ENCODE measurements around the gene GALNT10. TPM values are rescaled to one million over a fixed set of nuclear protein-coding genes. Genes with fewer than 3 reads are reported as not detected.
A peak's percentile ranks its signal among the peaks of the same experiment; 100 is the strongest.
"Not testable (repeated sequence)": the region's sequence is repeated elsewhere in the genome, so short reads cannot be mapped to it uniquely, and the experiment has no call there.

Gene GALNT10, protein sequence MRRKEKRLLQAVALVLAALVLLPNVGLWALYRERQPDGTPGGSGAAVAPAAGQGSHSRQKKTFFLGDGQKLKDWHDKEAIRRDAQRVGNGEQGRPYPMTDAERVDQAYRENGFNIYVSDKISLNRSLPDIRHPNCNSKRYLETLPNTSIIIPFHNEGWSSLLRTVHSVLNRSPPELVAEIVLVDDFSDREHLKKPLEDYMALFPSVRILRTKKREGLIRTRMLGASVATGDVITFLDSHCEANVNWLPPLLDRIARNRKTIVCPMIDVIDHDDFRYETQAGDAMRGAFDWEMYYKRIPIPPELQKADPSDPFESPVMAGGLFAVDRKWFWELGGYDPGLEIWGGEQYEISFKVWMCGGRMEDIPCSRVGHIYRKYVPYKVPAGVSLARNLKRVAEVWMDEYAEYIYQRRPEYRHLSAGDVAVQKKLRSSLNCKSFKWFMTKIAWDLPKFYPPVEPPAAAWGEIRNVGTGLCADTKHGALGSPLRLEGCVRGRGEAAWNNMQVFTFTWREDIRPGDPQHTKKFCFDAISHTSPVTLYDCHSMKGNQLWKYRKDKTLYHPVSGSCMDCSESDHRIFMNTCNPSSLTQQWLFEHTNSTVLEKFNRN
- total RNA-seq: 10 to 100 TPM; 25.2 to 30.6 TPM
- long read RNA-seq, donor 1, full-length matches to known transcripts: 1 of 12 reads
- long read RNA-seq, donor 1, partial matches to known transcripts: 1 of 12 reads
- long read RNA-seq, donor 1, other reads (novel, unspliced or antisense): 10 of 12 reads
- long read RNA-seq, donor 2, partial matches to known transcripts: 0 of 13 reads
- long read RNA-seq, donor 2, other reads (novel, unspliced or antisense): 13 of 13 reads

DNA sequence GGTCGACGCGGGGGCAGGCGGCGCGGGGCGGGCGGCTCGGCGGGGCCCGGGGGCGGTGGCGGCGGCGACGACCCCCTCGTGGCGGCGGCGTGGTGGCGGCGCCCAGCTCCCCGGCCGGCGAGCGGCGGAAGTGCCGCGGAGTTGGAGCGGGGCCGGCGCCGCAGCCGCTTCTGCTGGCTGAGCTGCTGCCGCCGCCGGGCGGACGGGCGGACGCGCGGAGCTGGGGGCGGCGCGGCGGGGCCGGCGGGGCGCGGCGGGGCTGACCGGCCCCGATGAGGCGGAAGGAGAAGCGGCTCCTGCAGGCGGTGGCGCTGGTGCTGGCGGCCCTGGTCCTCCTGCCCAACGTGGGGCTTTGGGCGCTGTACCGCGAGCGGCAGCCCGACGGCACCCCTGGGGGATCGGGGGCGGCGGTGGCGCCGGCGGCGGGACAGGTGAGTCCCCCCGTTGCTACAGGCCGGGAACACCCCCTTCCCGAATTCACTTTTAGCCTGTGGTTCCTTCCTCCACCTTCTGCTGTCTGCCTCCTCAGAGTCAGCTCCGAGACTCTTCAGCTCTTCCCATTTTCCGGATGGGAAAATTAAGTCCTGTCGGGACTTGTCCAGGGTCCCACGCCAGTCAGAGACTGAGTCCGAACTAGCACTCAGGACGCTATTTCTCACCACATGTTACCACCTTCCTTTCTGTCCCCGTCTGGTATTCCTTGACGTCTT lies at the start of gene GALNT10:
TSS of gene GALNT10 (plus strand) at position 139 of the 710 bp plus-strand sequence. CDS start at position 273, 134 bp downstream.
- DNase-seq (ENCODE audit: low spot score): peak; percentile 91

GRCh38 chr5:154141745-154142221 lies 48.8 kb upstream of the GALNT10 start:
- DNase-seq (ENCODE audit: low spot score): no peak
- intact Hi-C loops (cut with DNase I): loop anchor here in 1 of 2 donors (5.0 kb wide), 1 partner anchor 811 kb away; no protein-coding TSS in a partner anchor

More for the DNA sequence above, at the start of gene GALNT10:
- intact Hi-C loops (cut with DNase I): loop anchor here in 1 of 2 donors (10.0 kb wide), 1 partner anchor 214 kb away; no protein-coding TSS in a partner anchor

DNA sequence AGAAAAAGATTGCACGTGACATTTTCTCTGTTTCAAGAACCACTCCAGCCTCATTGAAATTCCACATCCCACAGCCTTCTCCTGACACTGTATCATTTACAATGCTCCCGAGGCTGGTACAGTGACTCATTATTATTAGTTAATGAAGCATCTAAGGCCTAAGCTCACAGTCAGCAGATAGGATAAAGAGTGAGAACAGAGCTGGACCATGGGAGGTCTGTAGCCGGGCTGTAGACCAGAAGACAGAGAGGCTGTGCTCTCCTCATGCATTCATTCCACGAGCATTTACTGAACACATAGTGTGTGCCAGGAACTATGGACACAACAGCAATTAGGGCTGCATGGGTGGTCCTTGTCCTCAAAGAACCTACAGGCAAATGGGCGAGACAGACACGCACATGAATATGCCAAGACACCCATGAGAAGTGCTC lies 47.3 kb upstream of the GALNT10 start:
- no peak for DNase-seq (ENCODE audit: low spot score)
- intact Hi-C loops (cut with DNase I): loop anchor here in 1 of 2 donors (5.0 kb wide), 1 partner anchor 809 kb away; no protein-coding TSS in a partner anchor

GRCh38 chr5:154145268-154145667 lies 45.3 kb upstream of the GALNT10 start:
- intact Hi-C loops (cut with DNase I): no loop called here

DNA sequence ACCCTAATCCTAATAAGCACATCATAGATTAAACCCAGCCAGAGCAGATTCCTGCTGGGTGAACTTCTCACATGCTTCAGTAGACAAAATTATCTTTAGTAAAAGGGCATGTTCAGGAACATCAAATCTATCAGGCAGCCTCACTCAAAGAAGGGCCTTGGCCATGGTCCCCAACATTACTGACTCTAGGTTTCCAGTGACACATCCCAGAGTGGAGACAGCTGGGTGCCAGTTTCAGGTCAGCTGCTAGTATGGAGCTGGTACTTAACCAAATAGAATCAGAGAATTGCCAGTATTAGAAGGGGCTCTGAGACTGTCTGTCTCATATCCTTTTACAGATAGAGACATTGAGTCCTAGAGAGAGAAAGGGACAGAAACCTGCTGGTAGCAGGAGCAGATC lies 44.1 kb upstream of the GALNT10 start:
- intact Hi-C loops (cut with DNase I): no loop called here
- no peak for DNase-seq (ENCODE audit: low spot score)

More at GRCh38 chr5:154145268-154145667, 45.3 kb upstream of the GALNT10 start:
- DNase-seq (ENCODE audit: low spot score): no peak

- DNase-seq (ENCODE audit: low spot score): no peak
- intact Hi-C loops (cut with DNase I): no loop called here
Measured at GRCh38 chr5:154147666-154148065, 42.9 kb upstream of the GALNT10 start.

GRCh38 chr5:154150471-154150870 lies 40.1 kb upstream of the GALNT10 start:
- intact Hi-C loops (cut with DNase I); DNase-seq (ENCODE audit: low spot score): not testable (repeated sequence)

DNA sequence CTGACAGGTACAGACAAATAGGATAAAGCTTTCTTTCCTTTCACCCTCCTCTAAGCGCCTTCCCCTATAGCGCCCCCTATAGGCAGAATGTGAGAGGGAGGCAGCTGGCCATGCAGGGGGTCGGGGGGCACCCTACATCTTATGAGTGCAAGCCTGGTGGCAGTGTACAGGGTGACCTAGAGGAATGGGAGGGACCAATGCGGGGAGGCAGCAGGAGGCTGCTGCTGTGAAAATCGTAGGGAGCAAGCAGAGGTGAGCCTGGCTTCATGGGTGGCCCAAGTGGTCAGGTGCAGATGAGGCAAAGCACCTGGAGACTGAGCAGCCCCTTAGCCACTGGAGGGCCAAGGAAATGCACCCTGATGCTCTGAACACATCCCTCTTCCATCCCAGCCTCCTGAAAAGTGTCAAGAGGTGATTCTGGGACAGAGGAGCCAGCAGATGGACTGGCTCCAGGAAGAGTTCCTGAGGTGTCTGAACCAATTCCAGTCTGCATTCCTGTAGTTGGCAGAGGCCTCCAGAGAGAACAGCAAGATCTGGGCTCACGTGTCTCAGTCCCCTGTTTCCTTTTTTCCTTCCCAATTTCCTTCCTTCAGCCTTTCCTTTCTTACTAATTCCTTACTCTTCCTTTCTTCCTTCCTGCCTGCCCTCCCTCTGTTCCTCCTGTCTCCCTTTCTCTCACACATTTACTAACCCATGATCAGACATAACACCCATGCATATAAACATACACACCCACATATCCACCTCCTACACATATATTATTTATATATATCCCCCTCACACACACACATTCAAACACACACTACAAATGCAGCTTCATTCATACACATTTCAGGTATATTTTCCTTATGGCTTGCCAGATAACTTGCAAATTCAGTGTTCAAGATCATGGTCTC lies 32.8 kb upstream of the GALNT10 start:
- intact Hi-C loops (cut with DNase I): no loop called here

DNA sequence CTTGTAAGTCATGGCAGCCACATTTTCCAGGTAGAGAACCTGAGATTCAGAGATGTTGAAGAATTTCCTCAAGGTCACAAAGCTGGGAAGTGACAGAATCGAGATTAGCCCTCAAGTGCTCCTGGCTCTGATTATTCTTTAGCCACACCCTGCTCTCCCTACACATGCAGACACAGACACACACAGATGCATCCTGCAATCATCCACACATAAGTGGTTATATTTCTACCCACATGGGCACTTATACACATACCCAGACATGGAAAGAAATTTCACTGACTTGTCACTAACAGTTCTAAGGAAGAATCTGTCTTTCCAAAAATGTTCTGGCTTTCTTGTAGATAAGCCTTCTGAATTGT lies 32.2 kb upstream of the GALNT10 start:
- intact Hi-C loops (cut with DNase I): no loop called here
- no peak for DNase-seq (ENCODE audit: low spot score)

More for the DNA sequence above, 32.8 kb upstream of the GALNT10 start:
- no peak for DNase-seq (ENCODE audit: low spot score)

DNA sequence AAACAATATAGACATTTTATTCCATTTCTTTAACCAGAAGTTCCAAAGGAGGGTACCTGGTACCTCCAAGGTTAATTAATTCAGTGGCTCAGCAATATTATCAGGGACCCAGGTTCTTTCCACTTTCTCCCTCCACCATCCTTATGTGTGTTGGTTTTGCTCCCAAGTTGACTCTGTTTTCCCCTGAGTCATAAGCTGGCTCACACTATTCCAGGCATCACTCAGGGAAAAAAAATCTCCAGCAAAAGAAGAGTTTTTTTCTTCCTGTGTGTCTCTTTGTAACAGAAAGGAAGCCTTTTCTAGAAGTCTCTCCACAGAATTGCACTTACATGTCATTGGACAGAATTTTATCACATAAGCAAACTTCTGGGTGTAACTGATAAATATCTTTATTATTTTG lies 31.2 kb upstream of the GALNT10 start:
- DNase-seq (ENCODE audit: low spot score): no peak
- intact Hi-C loops (cut with DNase I): no loop called here

DNA sequence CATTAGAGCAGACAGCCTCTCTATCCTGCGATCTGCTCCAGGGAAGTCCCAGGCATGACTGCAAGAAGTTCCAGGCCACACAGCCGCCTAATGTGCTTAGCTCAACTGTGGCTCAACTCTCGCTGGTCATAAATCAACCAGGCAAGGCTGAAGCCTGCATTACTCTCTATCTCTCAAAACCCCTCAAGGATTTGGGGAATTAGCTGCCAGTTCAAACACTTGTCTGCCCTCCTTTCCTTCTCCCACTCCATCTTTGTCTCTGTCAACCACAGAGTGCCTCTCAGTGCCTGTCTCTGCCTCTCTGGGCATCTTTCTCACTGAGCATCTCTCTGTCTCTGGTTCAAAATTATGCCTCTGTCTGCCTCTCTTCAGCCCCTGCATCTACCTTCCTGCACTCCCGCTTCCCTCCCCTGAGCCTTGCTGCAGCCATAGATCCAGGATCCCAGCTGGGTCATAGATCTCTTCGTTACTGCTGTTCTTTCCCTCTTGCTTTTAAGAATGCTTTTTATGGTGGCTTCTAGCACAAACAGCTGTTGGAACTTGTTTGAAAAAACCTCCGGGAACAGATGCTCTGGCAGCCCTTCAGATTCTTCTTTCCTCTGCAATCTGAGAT lies 27.9 kb upstream of the GALNT10 start:
- no peak for DNase-seq (ENCODE audit: low spot score)
- intact Hi-C loops (cut with DNase I): no loop called here

- intact Hi-C loops (cut with DNase I): no loop called here
- DNase-seq (ENCODE audit: low spot score): no peak
Measured at GRCh38 chr5:154163327-154164248, 26.9 kb upstream of the GALNT10 start.

DNA sequence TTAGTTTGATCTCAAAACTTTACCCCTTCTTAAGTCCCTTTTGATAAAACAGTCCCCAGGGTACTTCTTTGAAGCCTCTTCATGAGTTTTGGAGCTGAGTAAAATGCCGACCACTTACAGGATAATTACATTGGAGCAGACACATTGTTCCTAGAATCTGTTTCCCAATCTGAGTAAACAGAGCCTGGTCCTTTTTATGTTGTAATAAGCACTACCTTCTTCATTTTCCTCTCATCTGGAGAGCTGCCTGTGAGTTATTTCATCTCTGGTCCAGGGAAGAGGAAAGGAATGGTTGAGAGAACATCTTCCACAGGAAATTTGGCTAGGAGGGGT lies 26.3 kb upstream of the GALNT10 start:
- intact Hi-C loops (cut with DNase I): no loop called here
- no peak for DNase-seq (ENCODE audit: low spot score)

- DNase-seq (ENCODE audit: low spot score): no peak
- intact Hi-C loops (cut with DNase I): no loop called here
Measured at GRCh38 chr5:154165886-154166285, 24.6 kb upstream of the GALNT10 start.

- no peak for DNase-seq (ENCODE audit: low spot score)
- intact Hi-C loops (cut with DNase I): no loop called here
Measured at GRCh38 chr5:154166901-154167791, 23.4 kb upstream of the GALNT10 start.

GRCh38 chr5:154168395-154168794 lies 22.1 kb upstream of the GALNT10 start:
- intact Hi-C loops (cut with DNase I): no loop called here
- DNase-seq (ENCODE audit: low spot score): peak; percentile 81
